ENCODE data around the gene KRT5.

GRCh38 chr12:52534482-52534881 lies 14.3 kb upstream of the KRT5 start:
- TF ChIP-seq GABPA (IDR thresholded peaks at IDR 0.05 in 1 of 2, conservative IDR thresholded peaks at IDR 0.05 in 1 of 2) (no peak), CTCF (IDR thresholded peaks at IDR 0.05; ENCODE audit: low read depth, low read length, missing input control) (no peak), REST (IDR thresholded peaks at IDR 0.05) (no peak), TAF1 (conservative IDR thresholded peaks at IDR 0.05) (no peak), RAD21 (IDR thresholded peaks at IDR 0.05) (no peak), MAX (IDR thresholded peaks at IDR 0.05) (no peak), YY1 (IDR thresholded peaks at IDR 0.05) (no peak), ZBTB33 (IDR thresholded peaks at IDR 0.05) (no peak), HNF4A (conservative IDR thresholded peaks at IDR 0.05) (no peak), ATF3 (IDR thresholded peaks at IDR 0.05) (no peak)

Data from liver (tissue), 3 donors.